ENCODE measurements around the gene ADAMTSL1.

The ADAMTSL1 gene

GRCh38 chr9:18594837-18595236 lies 120.9 kb downstream of the ADAMTSL1 start:
- Mint-ChIP-seq H3K9me3 (peaks cover 10 to 38% of the 10 kb centered on the region in 2 donors), H3K4me3 (no peak overlapping the region), H3K27ac (no peak overlapping the region), H3K27me3 (no peaks in the 10 kb centered on the region), H3K4me1 (no peaks in the 10 kb centered on the region)
- ATAC-seq (no peak), DNase-seq (no peak)

DNA sequence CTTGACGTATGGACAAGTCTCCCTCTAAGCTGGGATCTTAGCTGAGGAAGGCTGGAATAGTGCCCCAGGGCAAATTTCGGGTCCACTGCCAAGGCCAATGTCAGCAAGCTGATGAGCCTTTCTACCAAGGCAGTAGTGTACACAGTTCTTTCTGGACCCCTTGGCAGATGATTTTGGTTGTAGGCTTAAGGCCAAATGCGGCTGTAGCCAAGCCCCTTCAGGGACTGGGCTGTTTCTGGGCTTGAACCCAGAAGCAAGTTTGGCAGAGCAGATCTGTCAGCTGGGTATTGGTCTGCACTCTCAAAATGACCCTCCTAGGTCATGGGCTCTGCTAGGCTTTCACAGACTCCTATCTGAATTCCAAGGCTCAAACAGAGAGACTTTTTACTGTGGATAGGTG lies 121.6 kb downstream of the ADAMTSL1 start:
- DNase-seq (no peak), ATAC-seq (no peak)
- H3K27ac Mint-ChIP-seq: no peak overlapping the region
- no peak overlapping the region for H3K4me3 Mint-ChIP-seq
- no peaks in the 10 kb centered on the region for H3K4me1 Mint-ChIP-seq
- no peaks in the 10 kb centered on the region for H3K27me3 Mint-ChIP-seq
- peaks cover 7 to 34% of the 10 kb centered on the region in 2 donors for H3K9me3 Mint-ChIP-seq

- Mint-ChIP-seq H3K27ac (no peak overlapping the region), H3K9me3 (peaks cover 0 to 23% of the 10 kb centered on the region in 2 donors), H3K4me1 (no peaks in the 10 kb centered on the region), H3K4me3 (no peak overlapping the region), H3K27me3 (no peaks in the 10 kb centered on the region)
- ATAC-seq: no peak
- no peak for DNase-seq
Measured at GRCh38 chr9:18596920-18597319, 123.0 kb downstream of the ADAMTSL1 start.

DNA sequence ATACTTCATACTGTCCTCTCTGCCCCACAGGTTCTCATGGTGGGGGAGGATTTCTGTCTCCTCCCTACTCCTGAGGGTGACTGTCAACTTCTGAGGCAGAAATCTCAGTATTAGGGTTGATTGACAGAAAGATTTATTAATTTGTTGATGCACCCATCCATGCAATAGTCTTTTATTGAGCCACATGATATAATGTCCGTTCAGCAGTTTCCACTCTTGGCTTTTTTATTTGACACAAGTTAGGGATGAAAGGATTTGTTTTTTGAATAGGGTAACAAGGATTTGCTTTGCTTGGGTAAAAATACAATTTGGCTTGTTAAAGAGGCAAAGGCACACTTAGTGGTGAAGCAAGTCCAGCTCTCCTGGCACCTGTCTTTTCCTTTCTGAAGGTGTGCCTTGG lies 125.0 kb downstream of the ADAMTSL1 start:
- H3K4me1 Mint-ChIP-seq: no peaks in the 10 kb centered on the region
- no peaks in the 10 kb centered on the region for H3K27me3 Mint-ChIP-seq
- no peak overlapping the region for H3K27ac Mint-ChIP-seq
- no peak overlapping the region for H3K4me3 Mint-ChIP-seq
- DNase-seq (no peak), ATAC-seq (no peak)
- H3K9me3 Mint-ChIP-seq: peaks cover 0 to 15% of the 10 kb centered on the region in 2 donors

DNA sequence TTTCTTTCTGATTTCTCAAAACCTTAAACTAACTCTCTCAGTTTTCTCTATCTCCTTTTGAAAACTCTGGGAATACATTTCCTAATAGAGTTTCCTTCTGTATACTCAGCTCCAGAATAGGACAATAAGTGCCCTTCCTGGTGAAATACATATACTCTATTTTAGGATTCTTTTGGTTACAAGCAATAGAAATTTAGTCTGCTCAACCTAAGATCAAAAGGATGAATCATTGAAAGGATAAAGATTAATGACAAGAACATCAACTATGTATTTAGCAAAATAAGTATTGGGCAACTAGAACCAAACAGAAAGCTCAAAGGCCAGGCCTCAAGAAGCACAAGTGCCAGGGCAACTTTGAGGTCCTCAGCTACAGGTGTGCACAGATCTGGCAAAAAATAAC lies 127.1 kb downstream of the ADAMTSL1 start:
- H3K27ac Mint-ChIP-seq: no peak overlapping the region
- H3K9me3 Mint-ChIP-seq: no peaks in the 10 kb centered on the region
- no peaks in the 10 kb centered on the region for H3K27me3 Mint-ChIP-seq
- no peak overlapping the region for H3K4me3 Mint-ChIP-seq
- H3K4me1 Mint-ChIP-seq: no peaks in the 10 kb centered on the region
- DNase-seq (no peak), ATAC-seq (no peak)

DNA sequence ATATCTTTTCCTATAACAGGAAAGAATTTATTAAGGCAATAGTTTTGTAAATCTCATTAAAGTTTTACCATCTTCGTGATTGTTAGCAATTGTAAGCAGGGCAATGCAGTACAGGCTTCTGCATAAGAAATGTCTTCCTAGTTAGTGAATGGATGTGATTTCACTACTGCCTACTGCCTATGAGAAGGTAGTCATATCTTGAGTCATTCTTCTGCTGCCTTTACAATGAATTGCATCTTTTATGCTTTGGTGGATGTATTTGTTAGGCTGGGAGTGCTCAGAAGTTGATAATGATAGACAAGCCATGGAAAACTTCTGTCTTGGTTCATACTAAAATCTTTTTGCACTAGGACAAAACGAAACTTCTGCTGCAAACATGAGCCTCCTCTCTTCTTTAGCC lies 128.0 kb downstream of the ADAMTSL1 start:
- no peaks in the 10 kb centered on the region for H3K4me1 Mint-ChIP-seq
- no peak overlapping the region for H3K4me3 Mint-ChIP-seq
- no peaks in the 10 kb centered on the region for H3K9me3 Mint-ChIP-seq
- H3K27ac Mint-ChIP-seq: no peak overlapping the region
- no peak for ATAC-seq
- H3K27me3 Mint-ChIP-seq: no peaks in the 10 kb centered on the region
- no peak for DNase-seq

DNA sequence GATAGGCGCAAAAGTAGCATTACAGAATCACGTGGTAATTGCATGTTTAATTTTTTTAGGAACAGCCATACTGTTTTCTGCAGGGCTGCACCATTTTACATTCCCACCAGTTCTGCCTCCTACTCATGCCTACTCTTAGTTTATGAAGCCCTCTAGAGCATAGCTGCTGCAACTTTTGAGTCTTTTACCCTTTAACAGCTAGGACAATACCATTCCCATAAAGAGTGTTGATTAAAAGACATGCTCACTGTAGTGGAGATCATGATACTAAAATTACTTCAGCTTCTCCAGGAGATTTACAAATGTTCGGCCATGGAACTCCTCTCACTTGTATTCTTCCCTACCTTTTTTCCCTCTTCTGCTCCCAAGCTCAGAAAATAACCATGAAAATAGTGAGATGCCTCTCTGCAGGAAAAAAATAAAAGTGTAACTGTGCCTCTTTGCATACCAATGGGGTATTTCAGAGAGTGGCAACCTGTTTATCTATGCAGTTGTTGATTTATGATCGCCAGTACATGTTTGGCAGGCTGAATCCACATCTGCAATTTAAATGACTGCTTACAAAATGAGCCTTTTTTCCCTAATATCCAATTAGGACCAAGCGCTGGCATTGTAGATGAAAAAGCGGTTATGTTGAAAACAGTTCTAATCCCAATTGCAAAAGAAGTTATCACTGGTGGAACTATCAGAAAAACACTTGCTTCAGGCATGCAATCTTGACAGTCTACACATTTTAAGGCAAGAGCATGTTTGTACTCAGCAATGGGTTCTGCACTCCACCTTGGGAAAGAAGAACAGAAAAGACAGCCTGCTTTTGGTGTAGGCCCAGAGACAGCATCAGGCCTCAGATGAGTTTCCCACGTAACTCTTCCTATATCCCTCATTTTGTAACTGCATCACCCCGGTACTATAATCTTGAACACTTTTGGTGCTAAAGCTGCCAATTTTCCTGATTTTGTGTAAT lies 131.1 kb downstream of the ADAMTSL1 start:
- no peaks in the 10 kb centered on the region for H3K4me1 Mint-ChIP-seq
- no peak for ATAC-seq

DNA sequence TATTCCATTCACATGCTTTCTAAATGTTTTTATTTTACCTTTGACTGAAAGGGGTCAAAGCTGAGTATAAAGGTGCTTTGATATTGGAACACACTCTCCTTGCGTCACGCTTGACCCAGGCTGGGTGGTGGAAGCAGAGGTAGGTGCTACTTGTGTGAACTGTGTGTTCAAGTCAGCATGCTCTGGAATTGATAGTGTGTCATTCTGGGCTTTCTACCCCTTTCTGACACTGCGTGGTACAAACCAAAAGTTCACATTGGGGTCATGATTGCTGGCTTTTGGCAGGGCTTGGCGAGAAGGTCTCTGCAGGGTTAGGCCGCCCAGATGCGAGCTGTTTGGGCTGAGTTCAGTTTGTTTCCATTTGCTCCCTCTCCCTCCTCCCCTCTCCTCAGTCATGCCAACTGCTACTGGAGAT lies 131.8 kb downstream of the ADAMTSL1 start:
- H3K4me3 Mint-ChIP-seq: no peak overlapping the region
- no peaks in the 10 kb centered on the region for H3K27me3 Mint-ChIP-seq
- DNase-seq (no peak), ATAC-seq (no peak)
- H3K9me3 Mint-ChIP-seq: no peaks in the 10 kb centered on the region
- no peak overlapping the region for H3K27ac Mint-ChIP-seq
- H3K4me1 Mint-ChIP-seq: no peaks in the 10 kb centered on the region

More for the DNA sequence above, 131.1 kb downstream of the ADAMTSL1 start:
- no peaks in the 10 kb centered on the region for H3K9me3 Mint-ChIP-seq
- no peaks in the 10 kb centered on the region for H3K27me3 Mint-ChIP-seq
- no peak overlapping the region for H3K27ac Mint-ChIP-seq
- H3K4me3 Mint-ChIP-seq: no peak overlapping the region
- no peak for DNase-seq

DNA sequence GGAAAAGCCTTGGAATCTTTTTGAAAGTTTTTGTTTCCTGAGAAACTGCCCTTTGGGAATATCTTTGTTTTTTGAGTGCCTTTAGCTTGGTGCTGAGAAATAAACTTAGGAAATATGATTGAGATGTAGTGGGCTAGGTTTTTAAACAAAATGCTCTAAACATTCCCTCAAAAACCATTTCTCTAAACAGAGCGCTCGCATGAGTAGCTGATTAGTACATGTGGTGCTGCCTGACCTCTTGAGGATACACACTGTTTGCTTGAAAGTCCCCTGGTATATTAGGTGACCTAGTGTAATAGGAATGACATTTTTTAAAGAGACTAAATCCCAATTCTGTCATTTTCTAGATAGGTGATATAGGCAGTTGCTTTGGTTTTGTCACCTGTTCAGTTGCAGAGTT lies 132.3 kb downstream of the ADAMTSL1 start:
- Mint-ChIP-seq H3K27me3 (no peaks in the 10 kb centered on the region), H3K4me1 (no peaks in the 10 kb centered on the region), H3K27ac (no peak overlapping the region), H3K4me3 (no peak overlapping the region), H3K9me3 (no peaks in the 10 kb centered on the region)
- ATAC-seq: no peak
- DNase-seq: no peak

- ATAC-seq (no peak), DNase-seq (no peak)
Measured at GRCh38 chr9:18606846-18607245, 132.9 kb downstream of the ADAMTSL1 start.

GRCh38 chr9:18608371-18608770 lies 134.4 kb downstream of the ADAMTSL1 start:
- Mint-ChIP-seq H3K4me1 (no peaks in the 10 kb centered on the region), H3K27ac (no peak overlapping the region), H3K4me3 (no peak overlapping the region), H3K9me3 (peaks cover 0 to 3% of the 10 kb centered on the region in 2 donors), H3K27me3 (no peaks in the 10 kb centered on the region)
- ATAC-seq (no peak), DNase-seq (no peak)

More at GRCh38 chr9:18606846-18607245, 132.9 kb downstream of the ADAMTSL1 start:
- Mint-ChIP-seq H3K27ac (no peak overlapping the region), H3K9me3 (no peaks in the 10 kb centered on the region), H3K27me3 (no peaks in the 10 kb centered on the region), H3K4me1 (no peaks in the 10 kb centered on the region), H3K4me3 (no peak overlapping the region)

DNA sequence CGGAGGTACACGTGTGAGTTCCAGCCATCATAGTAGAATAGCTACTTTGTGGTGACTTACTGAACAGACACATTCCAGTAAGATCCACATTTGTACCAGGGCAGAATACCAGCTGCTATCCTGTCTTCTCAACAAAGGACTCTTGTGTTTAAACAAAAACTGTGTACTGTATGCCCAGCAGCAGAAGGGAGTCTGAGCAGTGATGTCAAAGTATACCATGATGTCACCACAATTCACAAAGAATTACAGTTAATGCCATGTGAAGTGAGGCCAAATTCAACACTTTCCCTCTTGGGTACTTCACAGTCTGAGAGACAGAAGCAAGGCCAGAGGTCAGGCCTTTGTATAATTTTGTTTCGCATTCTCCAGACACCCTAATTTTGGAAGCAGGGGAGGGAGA lies 137.0 kb downstream of the ADAMTSL1 start:
- no peak for DNase-seq
- peaks cover 0 to 5% of the 10 kb centered on the region in 2 donors for H3K9me3 Mint-ChIP-seq
- H3K4me1 Mint-ChIP-seq: no peaks in the 10 kb centered on the region
- H3K27me3 Mint-ChIP-seq: no peaks in the 10 kb centered on the region
- H3K27ac Mint-ChIP-seq: no peak overlapping the region
- no peak for ATAC-seq
- no peak overlapping the region for H3K4me3 Mint-ChIP-seq

- no peak for DNase-seq
- H3K4me1 Mint-ChIP-seq: no peaks in the 10 kb centered on the region
Measured at GRCh38 chr9:18611971-18612370, 138.0 kb downstream of the ADAMTSL1 start.

DNA sequence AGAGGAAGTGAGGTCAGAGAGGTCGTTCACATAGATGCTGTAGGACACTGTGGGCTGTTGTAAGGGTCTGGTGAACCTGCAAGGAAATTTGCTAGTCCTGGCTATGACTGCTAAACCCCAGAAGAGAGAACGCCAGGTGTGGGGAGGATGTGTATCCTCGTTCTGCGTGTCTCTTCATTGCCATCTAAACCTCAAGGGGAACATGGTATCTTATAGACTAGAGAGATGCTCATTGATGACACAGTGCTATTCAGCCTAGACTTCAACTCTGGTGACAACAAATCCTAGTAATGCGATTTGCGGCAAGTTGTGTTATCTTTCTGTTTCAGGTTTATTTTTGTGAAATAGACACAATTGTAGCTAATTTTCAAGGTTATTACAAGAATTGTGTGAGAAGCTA lies 140.2 kb downstream of the ADAMTSL1 start:
- no peak overlapping the region for H3K4me3 Mint-ChIP-seq
- H3K4me1 Mint-ChIP-seq: no peaks in the 10 kb centered on the region
- no peak for DNase-seq
- no peaks in the 10 kb centered on the region for H3K27me3 Mint-ChIP-seq
- peaks cover 0 to 5% of the 10 kb centered on the region in 2 donors for H3K9me3 Mint-ChIP-seq
- ATAC-seq: no peak
- H3K27ac Mint-ChIP-seq: no peak overlapping the region

More at GRCh38 chr9:18611971-18612370, 138.0 kb downstream of the ADAMTSL1 start:
- peaks cover 0 to 5% of the 10 kb centered on the region in 2 donors for H3K9me3 Mint-ChIP-seq
- ATAC-seq: no peak
- H3K4me3 Mint-ChIP-seq: no peak overlapping the region
- no peak overlapping the region for H3K27ac Mint-ChIP-seq
- no peaks in the 10 kb centered on the region for H3K27me3 Mint-ChIP-seq

- Mint-ChIP-seq H3K9me3 (peaks cover 0 to 5% of the 10 kb centered on the region in 2 donors), H3K27ac (no peak overlapping the region), H3K27me3 (no peaks in the 10 kb centered on the region), H3K4me3 (no peak overlapping the region), H3K4me1 (no peaks in the 10 kb centered on the region)
- ATAC-seq: no peak
- no peak for DNase-seq
Measured at GRCh38 chr9:18614651-18615050, 140.7 kb downstream of the ADAMTSL1 start.

DNA sequence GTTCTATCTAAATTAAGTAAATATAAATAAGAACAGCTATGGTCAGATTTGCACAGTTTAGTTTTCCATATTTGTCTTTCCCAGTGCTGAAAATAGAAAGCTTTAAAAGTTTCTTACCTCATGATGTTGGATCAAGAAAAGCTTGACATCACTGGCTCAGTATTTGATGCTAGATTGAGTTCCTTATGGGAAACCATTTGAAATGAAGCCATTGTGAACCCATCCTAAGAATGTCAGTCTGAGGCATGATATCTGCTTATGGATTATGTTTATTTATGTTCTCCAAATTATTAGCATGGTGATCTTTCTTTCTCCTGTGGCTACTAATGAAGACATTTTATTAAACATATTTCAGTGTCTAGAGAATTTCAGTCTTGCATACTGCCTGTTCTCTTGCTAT lies 143.0 kb downstream of the ADAMTSL1 start:
- no peak for DNase-seq
- Mint-ChIP-seq H3K9me3 (peaks cover 0 to 5% of the 10 kb centered on the region in 2 donors), H3K4me3 (no peak overlapping the region), H3K27me3 (no peaks in the 10 kb centered on the region), H3K4me1 (no peaks in the 10 kb centered on the region), H3K27ac (no peak overlapping the region)
- ATAC-seq: no peak
